Brain microvascular endothelial cell (primary cell): Measurements from ENCODE around the gene RNF130.

ENCODE experiments used
- DNase-seq: peaks from one replicate; pipeline ENCODE4 v3.0.0-alpha.2; 2020
- H3K27ac ChIP-seq: fragments of 250-450 bp; sonication (Bioruptor Pico); 2 replicates; pipeline ENCODE4 v1.5.1; 2020; ENCODE audit warnings: mild to moderate bottlenecking, moderate library complexity
- H3K27me3 ChIP-seq: fragments of 250-450 bp; sonication (Bioruptor Pico); replicated peaks from 2 replicates; pipeline ENCODE4 v1.5.1; 2020; ENCODE audit warnings: mild to moderate bottlenecking
- H3K36me3 ChIP-seq: fragments of 250-450 bp; sonication (Bioruptor Pico); replicated peaks from 2 replicates; pipeline ENCODE4 v1.5.1; 2020; ENCODE audit warnings: mild to moderate bottlenecking
- H3K4me3 ChIP-seq: 2 replicates; pipeline ENCODE4 v1.5.1; 2011; ENCODE audit warnings: low read depth, mild to moderate bottlenecking, control low read depth, low read length, moderate library complexity
- CTCF ChIP-seq: IDR thresholded peaks from 2 replicates; pipeline ENCODE4 v1.5.1; 2011; ENCODE audit warnings: low read depth, mild to moderate bottlenecking, moderate library complexity, low read length, control low read depth, inconsistent platforms; ENCODE audit errors: missing control alignments
- in situ Hi-C: cut with HindIII; loops from 2 replicates; pipeline ENCODE4 v1.10.0; 2017; ENCODE audit warnings: low sequenced_read_pairs, low pct_ligation_motif_present

RNF130 gene

GRCh38 chr5:180104168-180104530, 32.6 kb upstream of the RNF130 start:
- Histone ChIP-seq H3K27ac (no peak overlapping the region), H3K4me3 (no peak overlapping the region), H3K36me3 (no peaks in the 10 kb centered on the region), H3K27me3 (no peaks in the 10 kb centered on the region)
- in situ Hi-C loops = no loop called here
- DNase-seq = no peak
- TF ChIP-seq CTCF = no peak

- Histone ChIP-seq H3K27me3 (no peaks in the 10 kb centered on the region), H3K36me3 (no peaks in the 10 kb centered on the region), H3K4me3 (no peak overlapping the region), H3K27ac (no peak overlapping the region)
- in situ Hi-C loops = no loop called here
- no peak for DNase-seq
- no peak for TF ChIP-seq CTCF
These were observed 32.1 kb upstream of the RNF130 start for GRCh38 chr5:180103487-180104167.

GRCh38 chr5:180102636-180103035, 31.1 kb upstream of the RNF130 start:
- no peaks in the 10 kb centered on the region for H3K27me3 ChIP-seq
- DNase-seq = no peak
- H3K36me3 ChIP-seq = no peaks in the 10 kb centered on the region
- H3K4me3 ChIP-seq = no peak overlapping the region
- no peak overlapping the region for H3K27ac ChIP-seq
- no peak for TF ChIP-seq CTCF
- in situ Hi-C loops = no loop called here

- Histone ChIP-seq H3K4me3 (no peak overlapping the region), H3K36me3 (no peaks in the 10 kb centered on the region), H3K27me3 (no peaks in the 10 kb centered on the region), H3K27ac (no peak overlapping the region)
- no peak for DNase-seq
- no peak for TF ChIP-seq CTCF
- in situ Hi-C loops = no loop called here
These were observed 30.0 kb upstream of the RNF130 start for GRCh38 chr5:180101451-180102105.

GRCh38 chr5:180100621-180101450, 29.3 kb upstream of the RNF130 start:
- in situ Hi-C loops = no loop called here
- Histone ChIP-seq H3K4me3 (no peak overlapping the region), H3K27ac (no peak overlapping the region), H3K36me3 (no peaks in the 10 kb centered on the region), H3K27me3 (no peaks in the 10 kb centered on the region)
- no peak for DNase-seq
- TF ChIP-seq CTCF = no peak
